ENCODE measurements around the gene NUDCD3. TPM values are rescaled to one million over a fixed set of nuclear protein-coding genes. Genes with fewer than 3 reads are reported as not detected.

NUDCD3 gene
- total and polyA plus RNA-seq, 4 donors = 24.8 to 91.0 (median 52.4) TPM

DNA sequence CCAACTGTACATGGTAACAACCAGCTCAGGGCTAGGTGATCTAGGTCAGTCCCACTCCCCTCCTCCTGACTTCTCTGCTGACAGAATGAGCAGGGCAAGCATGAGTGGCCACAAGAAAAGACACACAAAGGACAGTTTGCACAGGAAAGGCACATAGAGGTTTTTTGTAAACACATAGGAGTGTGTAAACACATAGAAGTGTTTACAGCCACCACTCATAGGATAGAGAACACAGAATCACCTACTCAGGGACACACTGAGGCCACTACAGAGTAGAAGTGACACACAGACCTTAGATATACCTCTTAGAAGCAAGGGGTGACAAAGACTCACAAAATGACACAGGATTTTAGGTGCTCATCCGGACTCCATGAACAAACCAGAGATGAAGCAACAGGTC lies 19.0 kb downstream of the NUDCD3 start:
- TF ChIP-seq, protein P1, sequence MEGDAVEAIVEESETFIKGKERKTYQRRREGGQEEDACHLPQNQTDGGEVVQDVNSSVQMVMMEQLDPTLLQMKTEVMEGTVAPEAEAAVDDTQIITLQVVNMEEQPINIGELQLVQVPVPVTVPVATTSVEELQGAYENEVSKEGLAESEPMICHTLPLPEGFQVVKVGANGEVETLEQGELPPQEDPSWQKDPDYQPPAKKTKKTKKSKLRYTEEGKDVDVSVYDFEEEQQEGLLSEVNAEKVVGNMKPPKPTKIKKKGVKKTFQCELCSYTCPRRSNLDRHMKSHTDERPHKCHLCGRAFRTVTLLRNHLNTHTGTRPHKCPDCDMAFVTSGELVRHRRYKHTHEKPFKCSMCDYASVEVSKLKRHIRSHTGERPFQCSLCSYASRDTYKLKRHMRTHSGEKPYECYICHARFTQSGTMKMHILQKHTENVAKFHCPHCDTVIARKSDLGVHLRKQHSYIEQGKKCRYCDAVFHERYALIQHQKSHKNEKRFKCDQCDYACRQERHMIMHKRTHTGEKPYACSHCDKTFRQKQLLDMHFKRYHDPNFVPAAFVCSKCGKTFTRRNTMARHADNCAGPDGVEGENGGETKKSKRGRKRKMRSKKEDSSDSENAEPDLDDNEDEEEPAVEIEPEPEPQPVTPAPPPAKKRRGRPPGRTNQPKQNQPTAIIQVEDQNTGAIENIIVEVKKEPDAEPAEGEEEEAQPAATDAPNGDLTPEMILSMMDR (IDR thresholded peaks at IDR 0.05; ENCODE audit: control extremely low read depth, extremely low read depth) = no peak
- Histone ChIP-seq H3K4me3 (no peak overlapping the region), H3K4me1 (ENCODE audit: control insufficient read depth in 5 of 5, insufficient read depth in 5 of 5, low read length in 5 of 5) (peaks cover 0 to 15% (median 5%) of the 10 kb centered on the region in 5 donors), H3K27ac (ENCODE audit: low read depth in 1 of 2, low read length in 1 of 2) (no peak overlapping the region), H3K27me3 (ENCODE audit: control insufficient read depth in 3 of 3, insufficient read depth in 3 of 3, low read length in 2 of 3) (no peaks in the 10 kb centered on the region), H3K36me3 (ENCODE audit: control insufficient read depth in 4 of 4, insufficient read depth in 4 of 4, low read length in 4 of 4) (peaks cover 4 to 19% (median 10%) of the 10 kb centered on the region in 4 donors), H3K9ac (ENCODE audit: insufficient read depth in 1 of 2, low read length in 2 of 2) (no peak overlapping the region), H3K9me3 (ENCODE audit: control insufficient read depth in 4 of 4, insufficient read depth in 3 of 4, low read length in 3 of 4) (no peaks in the 10 kb centered on the region)
- ATAC-seq (ENCODE audit: insufficient read depth, low FRiP score) (no peak), DNase-seq (no peak)
- WGBS, 2 donors = 72 to 94% methylated on average over 1 of the region's 1 CpG

DNA sequence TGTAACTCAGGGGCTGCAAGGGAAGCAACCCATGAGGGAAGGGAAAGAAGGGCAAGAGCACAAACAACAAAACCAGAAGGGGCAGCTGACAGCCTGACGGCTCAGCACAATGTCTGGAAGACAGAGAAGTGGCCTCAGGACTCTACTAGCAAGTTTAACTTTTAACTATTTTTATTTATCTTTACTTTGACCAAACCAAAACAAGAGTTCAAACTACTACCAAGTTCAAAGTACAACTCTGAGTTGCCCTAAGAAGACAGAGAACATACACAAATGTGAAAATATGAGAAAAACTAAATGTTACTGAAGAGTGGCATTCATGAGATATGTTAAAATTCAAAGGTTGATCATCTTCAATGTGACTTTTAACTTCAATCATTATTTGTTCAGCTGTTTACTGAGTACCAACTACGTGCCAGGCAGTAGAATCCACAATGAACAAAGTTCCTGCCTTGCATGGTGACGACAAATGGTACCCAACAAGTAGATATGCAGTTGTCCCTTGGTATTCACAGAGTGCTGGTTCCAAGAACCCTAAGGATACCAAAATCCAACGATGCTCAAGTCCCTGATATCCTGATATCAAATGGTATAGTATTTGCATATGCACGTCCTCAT lies 19.7 kb downstream of the NUDCD3 start:
- DNase-seq (no peak), ATAC-seq (ENCODE audit: insufficient read depth, low FRiP score) (no peak)
- no peaks in the 10 kb centered on the region for H3K27me3 ChIP-seq (ENCODE audit: control insufficient read depth in 3 of 3, insufficient read depth in 3 of 3, low read length in 2 of 3)
- no peak overlapping the region for H3K4me3 ChIP-seq
- no peaks in the 10 kb centered on the region for H3K9me3 ChIP-seq (ENCODE audit: control insufficient read depth in 4 of 4, insufficient read depth in 3 of 4, low read length in 3 of 4)
- H3K27ac ChIP-seq (ENCODE audit: low read depth in 1 of 2, low read length in 1 of 2) = no peak overlapping the region
- peaks cover 0 to 17% (median 5%) of the 10 kb centered on the region in 5 donors for H3K4me1 ChIP-seq (ENCODE audit: control insufficient read depth in 5 of 5, insufficient read depth in 5 of 5, low read length in 5 of 5)
- WGBS, 2 donors = 92% methylated on average over 5 of the region's 5 CpGs
- H3K36me3 ChIP-seq (ENCODE audit: control insufficient read depth in 4 of 4, insufficient read depth in 4 of 4, low read length in 4 of 4) = peaks cover 0 to 19% (median 10%) of the 10 kb centered on the region in 4 donors
- no peak overlapping the region for H3K9ac ChIP-seq (ENCODE audit: insufficient read depth in 1 of 2, low read length in 2 of 2)
- TF ChIP-seq, protein P1 (IDR thresholded peaks at IDR 0.05; ENCODE audit: control extremely low read depth, extremely low read depth) = no peak

DNA sequence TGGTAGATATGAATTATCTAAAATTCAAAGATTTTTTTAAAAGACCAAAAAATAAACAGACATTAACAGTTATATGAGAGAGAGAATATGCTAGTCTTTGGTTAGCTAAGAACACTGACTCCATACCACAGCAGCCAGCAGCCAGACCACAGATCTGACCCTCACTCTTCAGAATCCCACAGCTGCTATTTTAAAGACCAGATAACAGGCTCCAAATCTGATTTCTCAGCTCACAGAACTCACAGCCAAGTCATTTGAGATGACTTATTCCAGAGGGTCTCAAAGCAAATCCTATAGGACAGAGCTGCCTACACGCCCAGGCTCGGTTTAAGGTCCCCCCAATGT lies 20.4 kb downstream of the NUDCD3 start:
- Histone ChIP-seq H3K4me3 (no peak overlapping the region), H3K9ac (ENCODE audit: insufficient read depth in 1 of 2, low read length in 2 of 2) (no peak overlapping the region), H3K27me3 (ENCODE audit: control insufficient read depth in 3 of 3, insufficient read depth in 3 of 3, low read length in 2 of 3) (no peaks in the 10 kb centered on the region), H3K4me1 (ENCODE audit: control insufficient read depth in 5 of 5, insufficient read depth in 5 of 5, low read length in 5 of 5) (peaks cover 0 to 23% (median 5%) of the 10 kb centered on the region in 5 donors), H3K9me3 (ENCODE audit: control insufficient read depth in 4 of 4, insufficient read depth in 3 of 4, low read length in 3 of 4) (no peaks in the 10 kb centered on the region), H3K27ac (ENCODE audit: low read depth in 1 of 2, low read length in 1 of 2) (no peak overlapping the region), H3K36me3 (ENCODE audit: control insufficient read depth in 4 of 4, insufficient read depth in 4 of 4, low read length in 4 of 4) (peaks cover 0 to 22% (median 9%) of the 10 kb centered on the region in 4 donors)
- peak in 1 of 3 donors; percentile 17 for DNase-seq
- TF ChIP-seq, protein P1 (IDR thresholded peaks at IDR 0.05; ENCODE audit: control extremely low read depth, extremely low read depth) = no peak
- 92 to 98% methylated on average over 2 of the region's 2 CpGs for WGBS, 2 donors
- ATAC-seq (ENCODE audit: insufficient read depth, low FRiP score) = no peak

All from lung (tissue), 12 donors.